Activated CD8-positive, alpha-beta memory T cell treated with anti-CD3 and anti-CD28 coated beads for 48 hours (primary cell): Measurements from ENCODE around the gene RAB40C.

Experiments
- DNase-seq, 3 experiments: peaks; one replicate each; pipeline ENCODE4 v3.0.0-alpha.2; 2020; ENCODE audit warnings: low read depth in 2 of 3, low spot score in 2 of 3

Gene RAB40C

DNA sequence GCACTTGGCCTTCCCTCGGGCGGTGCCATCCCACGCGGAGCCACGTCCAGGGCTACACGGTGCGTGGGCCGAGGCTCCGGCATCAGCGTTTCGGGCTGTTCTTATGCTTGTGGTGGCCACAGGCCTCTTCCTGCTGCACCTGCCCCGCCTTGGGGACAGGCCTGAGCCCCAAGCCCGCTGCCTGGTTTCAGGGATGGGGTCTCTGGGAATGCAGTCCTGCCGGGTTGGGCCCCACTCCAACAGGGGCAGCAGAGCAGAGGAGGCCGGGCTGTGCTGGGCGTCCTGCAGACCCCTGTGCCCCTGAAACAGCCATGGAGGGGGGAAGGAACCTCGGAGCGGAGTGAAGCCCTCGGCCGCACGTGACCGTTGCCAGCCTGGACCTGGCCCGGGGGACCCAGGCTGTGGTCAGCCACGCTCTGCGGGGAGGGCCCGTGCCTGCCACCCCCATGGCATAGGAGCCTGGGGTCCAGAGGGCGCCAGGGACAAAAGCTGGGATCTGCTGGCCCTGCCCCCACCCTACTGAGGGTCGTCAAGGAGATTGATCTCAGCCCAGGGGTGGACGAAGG is 40.5 kb downstream of the RAB40C start:
- DNase-seq, result no peak

DNA sequence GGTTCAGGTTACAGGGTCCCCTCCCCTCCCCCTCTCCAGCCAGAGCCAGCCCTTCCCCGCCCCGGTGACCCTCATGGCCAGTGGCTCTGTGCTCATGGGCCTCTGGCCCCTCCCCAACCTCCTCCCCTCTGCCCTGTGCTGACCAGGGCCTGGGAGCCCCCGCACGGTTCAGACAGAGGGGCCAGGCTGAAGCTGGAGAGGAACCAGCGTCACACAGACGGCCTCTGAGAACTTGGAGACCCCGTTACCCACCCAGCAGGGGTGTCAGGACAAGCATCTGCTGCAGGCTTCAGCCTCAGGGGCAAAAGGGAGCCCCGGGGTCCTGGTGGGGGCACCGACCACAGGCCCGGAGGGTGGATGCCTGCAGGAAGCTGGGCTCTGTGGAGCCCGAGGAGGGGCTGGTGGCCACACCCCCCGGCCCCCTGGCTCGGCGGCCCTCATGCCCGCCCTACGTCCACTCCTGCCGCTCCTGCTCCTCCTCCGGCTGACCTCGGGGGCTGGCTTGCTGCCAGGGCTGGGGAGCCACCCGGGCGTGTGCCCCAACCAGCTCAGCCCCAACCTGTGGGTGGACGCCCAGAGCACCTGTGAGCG is 41.0 kb downstream of the RAB40C start, which contains the start of gene WFIKKN1:
Gene WFIKKN1 (plus strand): TSS at position 171 of the 591 bp plus-strand sequence. CDS start 269 bp downstream, at position 440.
- no peak for DNase-seq

DNA sequence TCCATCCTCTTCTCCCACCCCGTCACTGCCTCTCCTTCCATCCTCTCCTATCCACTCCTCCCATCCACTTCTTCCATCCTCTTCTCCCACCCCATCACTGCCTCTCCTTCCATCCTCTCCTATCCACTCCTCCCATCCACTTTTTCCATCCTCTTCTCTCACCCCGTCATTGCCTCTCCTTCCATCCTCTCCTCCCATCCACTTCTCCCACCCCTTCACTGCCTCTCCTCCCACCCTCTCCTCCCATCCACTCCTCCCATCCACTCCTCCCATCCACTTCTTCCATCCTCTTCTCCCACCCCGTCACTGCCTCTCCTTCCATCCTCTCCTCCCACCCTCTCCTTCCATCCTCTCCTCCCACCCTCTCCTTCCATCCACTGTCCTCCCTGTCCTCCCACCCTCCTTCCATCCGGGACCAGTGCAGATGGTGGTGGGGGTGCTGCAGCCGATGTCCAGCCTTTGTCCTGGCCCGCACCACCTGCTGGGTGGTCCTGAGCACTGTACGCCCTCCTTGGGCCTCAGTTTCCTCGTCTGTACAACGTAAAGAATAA is 42.0 kb downstream of the RAB40C start:
- no peak for DNase-seq

- DNase-seq, result no peak
Observed at GRCh38 chr16:632486-633335, 42.8 kb downstream of the RAB40C start.

DNA sequence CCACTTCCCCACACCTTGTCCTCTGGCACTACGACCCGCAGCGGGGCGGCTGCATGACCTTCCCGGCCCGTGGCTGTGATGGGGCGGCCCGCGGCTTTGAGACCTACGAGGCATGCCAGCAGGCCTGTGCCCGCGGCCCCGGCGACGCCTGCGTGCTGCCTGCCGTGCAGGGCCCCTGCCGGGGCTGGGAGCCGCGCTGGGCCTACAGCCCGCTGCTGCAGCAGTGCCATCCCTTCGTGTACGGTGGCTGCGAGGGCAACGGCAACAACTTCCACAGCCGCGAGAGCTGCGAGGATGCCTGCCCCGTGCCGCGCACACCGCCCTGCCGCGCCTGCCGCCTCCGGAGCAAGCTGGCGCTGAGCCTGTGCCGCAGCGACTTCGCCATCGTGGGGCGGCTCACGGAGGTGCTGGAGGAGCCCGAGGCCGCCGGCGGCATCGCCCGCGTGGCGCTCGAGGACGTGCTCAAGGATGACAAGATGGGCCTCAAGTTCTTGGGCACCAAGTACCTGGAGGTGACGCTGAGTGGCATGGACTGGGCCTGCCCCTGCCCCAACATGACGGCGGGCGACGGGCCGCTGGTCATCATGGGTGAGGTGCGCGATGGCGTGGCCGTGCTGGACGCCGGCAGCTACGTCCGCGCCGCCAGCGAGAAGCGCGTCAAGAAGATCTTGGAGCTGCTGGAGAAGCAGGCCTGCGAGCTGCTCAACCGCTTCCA is 43.6 kb downstream of the RAB40C start:
- no peak for DNase-seq

DNA sequence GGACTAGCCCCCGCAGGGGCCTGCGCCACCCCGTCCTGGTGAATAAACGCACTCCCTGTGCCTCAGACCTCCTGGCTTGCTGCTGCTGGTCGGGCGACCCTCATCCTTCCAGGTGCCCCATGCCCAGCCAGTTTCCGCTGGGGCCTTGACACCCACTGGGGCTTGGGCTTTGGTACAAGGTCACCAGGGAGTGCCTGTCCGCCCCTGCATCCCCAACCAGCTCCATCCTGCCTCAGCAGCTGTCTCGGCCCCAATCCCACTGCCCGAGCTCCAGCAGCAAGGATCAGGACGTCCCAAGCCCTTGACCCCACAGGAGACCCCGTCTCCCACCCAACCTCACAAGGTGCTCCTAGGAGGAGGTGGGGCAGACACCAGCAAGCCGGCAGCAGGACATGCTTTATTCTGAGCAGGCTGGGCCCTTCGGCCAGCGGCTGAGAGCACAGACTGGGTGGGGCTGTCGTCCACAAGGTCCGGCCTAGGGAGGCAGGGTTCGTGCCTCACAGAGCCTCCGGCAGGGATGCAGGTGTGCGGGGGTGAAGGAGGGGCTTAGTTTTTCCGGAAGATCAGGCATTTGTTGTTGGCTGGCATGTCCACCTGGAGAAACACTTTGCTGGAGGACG is 44.3 kb downstream of the RAB40C start:
- DNase-seq, result no peak

GRCh38 chr16:634996-635395 is 45.1 kb downstream of the RAB40C start:
- no peak for DNase-seq

DNA sequence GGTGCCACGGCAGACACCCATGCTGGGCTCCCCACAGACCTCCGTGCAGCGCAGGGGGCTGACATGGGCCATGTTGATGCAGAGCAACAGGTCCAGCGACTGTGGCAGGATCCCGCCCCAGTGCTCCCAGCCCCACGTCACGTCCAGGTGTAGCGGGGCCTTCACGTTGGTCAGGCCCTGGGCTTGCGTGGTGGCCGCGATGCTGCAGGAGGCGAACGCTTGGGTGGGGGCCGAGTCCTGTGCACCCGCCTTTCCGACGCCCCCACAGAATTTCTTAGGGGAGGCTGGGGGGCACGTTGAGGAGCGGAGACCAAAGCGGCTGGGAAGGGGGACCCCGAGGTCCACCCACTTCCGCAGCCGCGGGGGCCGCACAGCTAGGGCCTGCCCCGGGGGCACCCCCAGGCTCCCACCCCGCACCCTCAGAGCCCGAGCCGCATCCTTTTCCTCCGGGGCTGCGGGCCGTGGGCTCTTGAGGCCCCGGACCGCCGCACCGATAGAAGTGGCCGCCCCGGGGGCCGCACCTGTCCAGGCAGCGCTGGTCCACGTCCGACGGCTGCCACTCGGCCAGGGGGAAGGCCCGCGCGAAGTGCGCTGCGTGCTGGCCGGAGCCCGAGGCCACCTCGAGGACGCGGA is 45.8 kb downstream of the RAB40C start:
- no peak for DNase-seq

DNA sequence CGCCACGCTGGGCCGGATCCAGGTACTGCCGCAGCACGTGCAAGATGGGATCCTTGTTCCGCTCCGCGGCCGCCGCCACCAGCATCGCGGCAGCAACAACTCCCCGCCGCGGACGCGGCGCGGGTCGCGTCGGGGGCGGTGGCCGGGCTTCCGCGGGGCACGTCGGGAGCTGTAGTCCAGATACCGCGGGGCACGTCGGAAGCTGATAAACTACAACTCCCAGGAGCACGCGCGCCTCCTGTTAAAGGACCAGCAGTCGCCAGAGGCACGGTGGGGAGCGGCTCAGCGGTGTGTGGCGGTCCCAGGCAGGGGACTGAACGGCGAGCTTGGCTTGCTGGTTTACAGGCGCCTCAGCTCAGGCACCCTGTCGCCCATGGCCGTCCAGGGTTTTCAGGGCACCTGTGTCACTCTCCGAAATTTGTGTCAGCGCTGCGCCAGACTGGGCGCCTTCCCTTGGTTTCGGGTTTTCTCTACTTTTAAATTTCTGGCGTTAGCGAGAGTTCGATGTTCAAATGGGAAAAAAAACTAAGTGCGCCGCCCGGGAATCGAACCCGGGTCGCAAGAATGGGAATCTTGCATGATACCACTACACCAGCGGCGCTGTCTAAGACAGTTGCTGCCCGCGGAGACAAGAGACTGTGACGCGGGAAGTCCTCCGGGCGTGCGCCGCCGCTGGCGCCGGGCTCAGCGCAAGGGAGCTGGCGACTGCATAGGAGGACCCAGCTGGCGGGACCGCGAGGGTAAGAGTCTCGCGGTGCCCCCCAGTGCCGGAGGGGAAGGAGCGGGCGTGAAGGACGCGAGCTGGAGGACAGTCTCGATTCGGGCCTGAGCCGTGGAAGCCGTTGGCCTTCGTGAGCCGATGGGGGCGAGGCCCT is 46.6 kb downstream of the RAB40C start, which contains the start of gene METTL26:
Gene METTL26 (minus strand): TSS at position 100 of the 875 bp plus-strand sequence. CDS start 15 bp downstream, at position 85.
- DNase-seq, result peak; percentile 85 to 100 (median 100)

GRCh38 chr16:637081-638018 is 47.5 kb downstream of the RAB40C start:
- peak in 2 of 3 experiments; percentile 72 to 85 for DNase-seq

DNA sequence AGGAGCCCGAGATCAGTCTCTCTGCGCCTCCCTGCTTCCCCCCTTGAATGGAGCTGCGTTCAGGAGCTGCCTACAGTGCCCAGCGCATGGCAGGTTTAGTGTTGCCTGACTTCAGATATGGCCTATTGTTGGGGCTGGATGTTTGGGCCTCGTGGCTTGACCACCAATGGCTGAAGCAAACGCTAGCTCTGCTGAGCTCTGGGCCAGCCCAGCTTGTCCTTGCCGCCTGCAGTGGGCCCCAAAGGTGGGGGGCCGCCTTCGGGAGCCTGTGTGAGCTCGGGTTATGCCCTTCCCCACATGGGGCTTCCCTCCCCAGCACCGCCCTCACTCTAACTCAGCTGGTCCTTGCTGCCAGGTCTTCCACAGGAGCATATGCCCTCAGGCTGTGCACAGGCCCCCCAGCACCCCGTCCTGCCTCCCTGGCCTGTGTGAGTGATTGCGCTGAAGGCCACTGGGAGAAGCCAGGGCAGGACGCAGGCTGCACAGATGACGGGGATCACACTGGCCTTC is 48.2 kb downstream of the RAB40C start:
- no peak for DNase-seq

DNA sequence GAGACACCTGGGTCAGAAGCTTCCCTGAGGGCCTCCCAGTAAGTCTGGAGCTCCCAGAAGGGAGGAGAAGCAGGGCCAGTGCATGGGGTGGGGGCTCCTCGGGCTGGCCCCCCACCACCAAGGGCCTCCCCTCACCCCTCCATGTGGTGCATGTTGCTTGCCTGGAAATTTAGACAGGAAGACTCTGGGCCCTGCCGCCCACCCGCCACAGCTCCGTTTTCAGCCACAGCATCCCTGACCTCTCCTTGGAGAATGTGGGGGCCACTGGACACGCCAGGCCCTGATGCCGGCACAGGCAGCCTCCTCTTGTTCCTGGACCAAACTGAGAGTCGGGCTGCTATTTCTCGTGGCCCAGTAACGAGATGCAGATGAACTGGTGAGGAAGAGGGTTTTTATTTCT is 49.0 kb downstream of the RAB40C start:
- DNase-seq, result no peak

DNA sequence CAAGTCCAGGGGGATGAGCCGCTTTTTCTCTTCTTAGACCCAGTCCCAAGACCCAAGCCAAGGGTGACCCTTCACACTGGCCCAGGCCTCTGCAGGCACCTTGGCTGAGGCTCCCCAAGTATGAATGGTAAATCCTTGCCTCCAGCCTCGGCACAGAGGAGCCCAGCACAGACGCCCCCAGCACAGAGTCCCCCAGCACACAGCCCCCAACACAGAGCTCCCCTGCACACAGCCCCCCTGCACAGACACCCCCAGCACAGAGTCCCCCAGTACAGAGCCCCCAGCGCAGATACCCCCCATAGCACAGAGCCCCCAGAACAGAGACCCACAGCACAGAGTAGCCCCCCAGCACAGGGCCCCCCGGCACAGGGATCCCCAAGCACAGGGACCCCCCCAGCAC is 50.7 kb downstream of the RAB40C start:
- DNase-seq, result no peak

- DNase-seq, result peak; percentile 54 to 68 (median 65)
Observed at GRCh38 chr16:641326-642188, 51.7 kb downstream of the RAB40C start, which contains the start of gene MCRIP2. Gene MCRIP2, plus strand, starts transcription at chr16:641828. Its CDS starts 164 bp downstream, at chr16:641992.

GRCh38 chr16:642189-643049 is 52.6 kb downstream of the RAB40C start:
- no peak for DNase-seq

GRCh38 chr16:643050-643368 is 53.1 kb downstream of the RAB40C start:
- DNase-seq, result no peak
